ENCODE data around the gene SGSM2. TPM values are rescaled to one million over a fixed set of nuclear protein-coding genes. Genes with fewer than 3 reads are reported as not detected.

SGSM2 gene
- total RNA-seq, 1 experiment from 2014 or later = 26.5 TPM

DNA sequence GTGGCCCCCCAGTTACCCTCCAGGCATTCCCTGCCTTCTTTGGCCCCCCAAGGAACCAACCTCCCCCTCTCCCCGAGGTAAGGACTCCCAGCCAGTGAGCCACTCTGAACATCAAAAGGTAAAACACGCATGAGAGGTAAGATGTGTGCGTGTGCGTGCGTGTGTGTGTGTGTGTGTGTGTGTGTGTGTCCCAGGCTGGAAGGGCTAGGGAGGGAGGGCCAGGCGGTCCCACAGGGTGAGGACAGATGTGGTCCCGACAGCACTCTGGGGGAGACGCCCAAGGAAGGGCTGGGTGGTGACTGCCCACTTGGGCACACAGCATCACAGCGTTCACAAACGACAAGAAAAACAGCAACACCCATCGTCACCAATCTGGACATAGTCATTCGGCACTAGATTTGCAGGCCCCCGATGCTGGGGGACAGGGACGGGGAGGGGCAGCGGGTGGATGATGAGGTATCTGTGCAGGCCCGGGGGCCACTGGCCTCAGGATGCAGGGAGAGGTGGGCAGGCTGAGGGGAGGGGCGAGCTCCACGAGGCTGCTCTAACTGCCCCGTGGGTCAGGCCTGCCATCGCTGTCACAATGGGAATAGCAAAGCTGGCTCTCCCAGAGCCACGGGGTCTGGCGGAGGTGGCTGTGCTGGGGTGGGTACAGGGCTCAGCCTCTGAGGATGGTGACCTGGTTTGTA is 47.3 kb downstream of the SGSM2 start:
- no peak for TF ChIP-seq CTCF (IDR thresholded peaks at IDR 0.05; ENCODE audit: unreplicated experiment)
- POLR2A ChIA-PET = interaction anchor here (1.8 to 4.5 kb wide), 3 partner anchors 8 to 32 kb away, joined by 6 to 61 read pairs (median 27); no protein-coding TSS in a partner anchor
- Mint-ChIP-seq H3K27ac (ENCODE audit: low read depth, unreplicated experiment) (no peak overlapping the region), H3K4me1 (ENCODE audit: insufficient read depth, unreplicated experiment) (no peaks in the 10 kb centered on the region), H3K9me3 (ENCODE audit: unreplicated experiment) (no peaks in the 10 kb centered on the region), H3K4me3 (ENCODE audit: unreplicated experiment) (no peak overlapping the region), H3K27me3 (ENCODE audit: insufficient read depth, unreplicated experiment) (no peaks in the 10 kb centered on the region), H3K36me3 (ENCODE audit: insufficient read depth, unreplicated experiment) (peaks cover 72% of the 10 kb centered on the region)
- intact Hi-C loops (cut with micrococcal nuclease) = no loop called here
- no peak for DNase-seq (ENCODE audit: unreplicated experiment)
- BruUV-seq (replicated peaks) = no TSS peak
- CTCF ChIA-PET = interaction anchor here (0.6 to 13.6 kb wide), 7 partner anchors 8 to 293 kb away, joined by 3 to 309 read pairs (median 3); no protein-coding TSS in a partner anchor

DNA sequence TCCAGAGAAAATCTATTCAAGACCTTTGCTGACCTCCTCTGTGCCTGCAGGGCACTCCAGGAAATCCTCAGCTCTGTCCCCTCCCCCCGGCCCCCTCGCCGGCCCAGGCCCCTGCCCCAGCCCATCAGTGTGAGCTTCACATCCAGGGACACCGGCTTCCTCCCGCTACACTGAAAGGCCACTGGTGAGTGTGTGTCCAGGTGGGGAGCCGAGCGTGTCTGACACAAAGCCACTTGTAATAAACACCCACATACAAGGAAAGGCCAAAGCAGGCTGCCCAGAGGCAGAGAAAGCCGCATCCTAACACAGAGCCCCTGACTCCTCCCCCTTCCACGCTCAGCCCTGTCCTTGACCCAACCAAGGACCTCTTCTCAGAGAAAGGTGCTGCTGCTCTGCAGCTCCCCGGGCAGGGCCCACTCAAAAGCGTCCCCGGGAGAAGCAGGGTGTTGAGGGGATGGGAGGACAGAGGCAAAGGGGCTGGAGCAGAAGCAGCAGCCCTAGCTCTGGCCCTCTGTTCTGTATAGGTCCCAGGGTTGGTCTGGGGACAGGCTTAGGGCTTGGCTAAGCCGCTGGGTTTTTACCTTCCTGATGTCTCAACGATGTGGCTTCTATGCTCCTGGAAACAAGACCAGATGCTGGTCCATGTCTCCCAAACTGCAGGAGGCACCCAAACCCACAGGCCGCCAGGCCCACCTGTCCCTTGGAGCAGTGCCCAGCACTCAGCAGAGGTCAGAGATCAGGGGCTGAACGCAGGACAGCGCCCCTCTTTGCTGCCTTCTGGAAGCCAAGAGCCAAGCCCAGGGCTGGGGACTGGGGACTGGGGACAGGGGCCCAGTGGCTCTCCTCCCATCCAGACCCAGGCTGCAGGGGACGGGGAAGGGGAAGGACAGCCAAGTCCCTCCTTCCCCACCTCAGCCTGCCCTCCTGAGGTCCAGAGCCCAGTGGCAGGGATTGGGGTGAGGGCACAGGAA is 48.2 kb downstream of the SGSM2 start:
- Mint-ChIP-seq H3K9me3 (ENCODE audit: unreplicated experiment) (no peaks in the 10 kb centered on the region), H3K4me3 (ENCODE audit: unreplicated experiment) (no peak overlapping the region), H3K4me1 (ENCODE audit: insufficient read depth, unreplicated experiment) (no peaks in the 10 kb centered on the region), H3K27me3 (ENCODE audit: insufficient read depth, unreplicated experiment) (no peaks in the 10 kb centered on the region), H3K27ac (ENCODE audit: low read depth, unreplicated experiment) (no peak overlapping the region), H3K36me3 (ENCODE audit: insufficient read depth, unreplicated experiment) (peaks cover 75% of the 10 kb centered on the region)
- ChIA-PET CTCF (interaction anchor here (0.6 to 13.6 kb wide), 3 partner anchors 28 to 293 kb away, joined by 3 to 309 read pairs (median 3); no protein-coding TSS in a partner anchor), POLR2A (no interaction called here)
- no TSS peak for BruUV-seq (replicated peaks)
- no peak for TF ChIP-seq CTCF (IDR thresholded peaks at IDR 0.05; ENCODE audit: unreplicated experiment)
- intact Hi-C loops (cut with micrococcal nuclease) = no loop called here
- DNase-seq (ENCODE audit: unreplicated experiment) = no peak

DNA sequence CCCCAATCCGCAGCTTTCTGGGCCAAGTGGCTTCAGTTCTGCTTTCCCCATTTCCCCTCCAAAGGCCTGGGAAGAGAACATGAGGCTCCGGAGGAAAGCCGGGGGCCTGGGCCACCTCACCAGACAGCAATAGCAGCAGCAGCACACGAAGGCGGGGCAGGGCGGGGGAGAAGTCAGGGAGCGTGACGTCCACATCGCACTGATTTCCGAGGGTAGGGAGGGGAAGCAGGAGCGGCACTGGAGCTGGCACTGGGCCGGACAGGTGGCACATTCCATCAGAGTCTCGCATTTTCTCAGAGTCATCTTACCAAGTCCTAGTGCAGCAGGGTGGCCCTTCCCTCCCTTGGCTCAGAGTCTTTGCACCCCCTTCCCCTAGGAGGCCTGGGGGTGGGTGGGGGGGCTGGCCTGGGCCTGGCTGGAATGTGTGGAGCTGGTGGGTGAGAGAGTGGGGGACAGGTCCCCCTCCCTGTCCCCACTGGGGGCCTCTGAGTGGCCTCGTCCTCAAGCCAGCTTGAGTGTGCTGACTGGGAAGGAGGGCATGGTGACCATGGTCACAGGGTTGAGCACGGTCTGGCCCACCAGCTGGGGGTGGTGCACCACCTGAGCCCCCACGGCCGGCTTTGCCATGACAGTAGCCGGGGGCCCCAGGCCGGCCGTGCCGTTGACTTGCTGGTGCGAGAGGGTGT is 49.2 kb downstream of the SGSM2 start:
- Mint-ChIP-seq H3K9me3 (ENCODE audit: unreplicated experiment) (no peaks in the 10 kb centered on the region), H3K36me3 (ENCODE audit: insufficient read depth, unreplicated experiment) (peaks cover 67% of the 10 kb centered on the region), H3K4me3 (ENCODE audit: unreplicated experiment) (no peak overlapping the region), H3K27me3 (ENCODE audit: insufficient read depth, unreplicated experiment) (no peaks in the 10 kb centered on the region), H3K27ac (ENCODE audit: low read depth, unreplicated experiment) (no peak overlapping the region), H3K4me1 (ENCODE audit: insufficient read depth, unreplicated experiment) (peaks cover 2% of the 10 kb centered on the region)
- POLR2A ChIA-PET = interaction anchor here (1.3 kb wide), 1 partner anchor 11 kb away, joined by 3 read pairs; no protein-coding TSS in a partner anchor
- CTCF ChIA-PET = interaction anchor here (0.5 to 13.6 kb wide), 2 partner anchors 27 to 71 kb away, joined by 4 to 309 read pairs; no protein-coding TSS in a partner anchor
- intact Hi-C loops (cut with micrococcal nuclease) = no loop called here
- TF ChIP-seq CTCF (IDR thresholded peaks at IDR 0.05; ENCODE audit: unreplicated experiment) = no peak
- BruUV-seq (replicated peaks) = no TSS peak
- no peak for DNase-seq (ENCODE audit: unreplicated experiment)

Measured in MCF 10A (cell line).